Ectodermal cell (in vitro differentiated cells): Measurements from ENCODE around the gene WDR27.
"Not testable (repeated sequence)": the region's sequence is repeated elsewhere in the genome, so short reads cannot be mapped to it uniquely, and the experiment has no call there.

Source experiments
- H3K27ac ChIP-seq: 2 replicates; pipeline ENCODE4 v1.7.0; 2013; ENCODE audit warnings: mild to moderate bottlenecking, low read depth, low read length; ENCODE audit not compliant: insufficient read depth, poor library complexity, severe bottlenecking
- H3K27me3 ChIP-seq: 2 replicates; pipeline ENCODE4 v1.7.0; 2013; ENCODE audit warnings: mild to moderate bottlenecking, low read length; ENCODE audit not compliant: insufficient read depth, control insufficient read depth, poor library complexity, severe bottlenecking
- H3K36me3 ChIP-seq: one replicate; pipeline ENCODE4 v1.7.0; 2013; ENCODE audit warnings: low read length; ENCODE audit not compliant: control insufficient read depth, insufficient read depth
- H3K4me1 ChIP-seq: one replicate; pipeline ENCODE4 v1.7.0; 2013; ENCODE audit warnings: low read length; ENCODE audit not compliant: control insufficient read depth, insufficient read depth
- H3K4me3 ChIP-seq: 2 replicates; pipeline ENCODE4 v1.7.0; 2013; ENCODE audit warnings: low read depth, low read length, control low read depth; ENCODE audit not compliant: insufficient read depth
- H3K9me3 ChIP-seq: 2 replicates; pipeline ENCODE4 v1.7.0; 2013; ENCODE audit warnings: mild to moderate bottlenecking, low read length, moderate library complexity; ENCODE audit not compliant: control insufficient read depth
- WGBS, 2 experiments: methylation state at CpG; one replicate each; pipeline ENCODE4 v1.1.7; 2013; ENCODE audit warnings: missing lambda C conversion rate in 2 of 2; 5-methylcytosine and 5-hydroxymethylcytosine counted together

WDR27 gene

DNA sequence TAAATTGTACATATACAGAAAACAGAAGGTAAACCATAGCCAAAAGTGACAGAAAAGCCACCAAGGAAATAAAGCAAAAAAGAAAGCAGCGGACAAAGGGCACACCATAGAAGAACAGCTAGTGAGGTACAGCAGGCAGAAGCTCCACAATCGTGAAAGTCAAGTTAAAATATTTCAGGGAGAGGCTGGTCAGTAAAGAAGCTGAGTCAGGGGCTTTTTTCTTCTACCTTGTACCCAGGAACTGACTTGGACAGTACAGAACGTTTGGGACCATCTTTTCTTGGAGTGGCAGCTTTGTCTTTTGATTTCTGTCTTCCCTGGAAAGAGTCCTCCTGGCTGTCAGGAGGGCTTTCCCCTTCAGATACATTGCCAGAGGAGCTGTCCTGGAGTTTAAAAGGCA is 8.2 kb upstream of the WDR27 start:
- Histone ChIP-seq H3K36me3 (peaks cover 20% of the 10 kb centered on the region), H3K4me1 (no peaks in the 10 kb centered on the region), H3K27me3 (no peaks in the 10 kb centered on the region), H3K27ac (no peak overlapping the region), H3K9me3 (no peaks in the 10 kb centered on the region), H3K4me3 (no peak overlapping the region)
- 89 to 96% methylated on average over 3 of the region's 3 CpGs for WGBS, 2 experiments

- Histone ChIP-seq H3K27ac (no peak overlapping the region), H3K4me1 (no peaks in the 10 kb centered on the region), H3K27me3 (no peaks in the 10 kb centered on the region), H3K4me3 (no peak overlapping the region), H3K36me3 (peaks cover 15% of the 10 kb centered on the region), H3K9me3 (no peaks in the 10 kb centered on the region)
Observed at GRCh38 chr6:169709293-169709692, 7.5 kb upstream of the WDR27 start.

- 97 to 98% methylated on average over 2 of the region's 2 CpGs for WGBS, 2 experiments
- peaks cover 15% of the 10 kb centered on the region for H3K36me3 ChIP-seq
Observed at GRCh38 chr6:169707772-169708171, 5.9 kb upstream of the WDR27 start.

GRCh38 chr6:169702840-169703246 is 1.0 kb upstream of the WDR27 start:
- WGBS, 2 experiments, result 3 to 5% methylated on average over 22 of the region's 22 CpGs
- Histone ChIP-seq H3K36me3 (peaks cover 7% of the 10 kb centered on the region), H3K27me3 (no peaks in the 10 kb centered on the region), H3K27ac (peak overlapping the region; percentile 78), H3K4me1 (peaks cover 10% of the 10 kb centered on the region), H3K4me3 (peak overlapping the region; percentile 88), H3K9me3 (no peaks in the 10 kb centered on the region)

More at GRCh38 chr6:169707772-169708171, 5.9 kb upstream of the WDR27 start:
- Histone ChIP-seq H3K4me1 (peaks cover 10% of the 10 kb centered on the region), H3K27ac (no peak overlapping the region), H3K4me3 (no peak overlapping the region), H3K9me3 (no peaks in the 10 kb centered on the region), H3K27me3 (no peaks in the 10 kb centered on the region)

GRCh38 chr6:169701311-169701953 is 397 bp downstream of the WDR27 start:
- Histone ChIP-seq H3K27me3 (no peaks in the 10 kb centered on the region), H3K4me1 (peaks cover 10% of the 10 kb centered on the region), H3K4me3 (peak overlapping the region; percentile 88), H3K27ac (no peak overlapping the region), H3K36me3 (peaks cover 7% of the 10 kb centered on the region), H3K9me3 (no peaks in the 10 kb centered on the region)
- WGBS, 2 experiments, result 0% methylated on average over 54 of the region's 54 CpGs

- Histone ChIP-seq H3K9me3 (no peaks in the 10 kb centered on the region), H3K27me3 (no peaks in the 10 kb centered on the region), H3K27ac (no peak overlapping the region), H3K4me3 (no peak overlapping the region), H3K36me3 (peaks cover 9% of the 10 kb centered on the region), H3K4me1 (peaks cover 10% of the 10 kb centered on the region)
- WGBS, 2 experiments, result 74 to 75% methylated on average over 5 of the region's 5 CpGs
Observed at GRCh38 chr6:169700296-169700695, 1.5 kb downstream of the WDR27 start.

- not testable (repeated sequence) for H3K4me3 ChIP-seq, H3K9me3 ChIP-seq, H3K4me1 ChIP-seq, H3K27me3 ChIP-seq, H3K27ac ChIP-seq
- peaks cover 11% of the 10 kb centered on the region for H3K36me3 ChIP-seq
- 82 to 83% methylated on average over 10 of the region's 10 CpGs for WGBS, 2 experiments
Observed at GRCh38 chr6:169697115-169697514, 4.7 kb downstream of the WDR27 start.

DNA sequence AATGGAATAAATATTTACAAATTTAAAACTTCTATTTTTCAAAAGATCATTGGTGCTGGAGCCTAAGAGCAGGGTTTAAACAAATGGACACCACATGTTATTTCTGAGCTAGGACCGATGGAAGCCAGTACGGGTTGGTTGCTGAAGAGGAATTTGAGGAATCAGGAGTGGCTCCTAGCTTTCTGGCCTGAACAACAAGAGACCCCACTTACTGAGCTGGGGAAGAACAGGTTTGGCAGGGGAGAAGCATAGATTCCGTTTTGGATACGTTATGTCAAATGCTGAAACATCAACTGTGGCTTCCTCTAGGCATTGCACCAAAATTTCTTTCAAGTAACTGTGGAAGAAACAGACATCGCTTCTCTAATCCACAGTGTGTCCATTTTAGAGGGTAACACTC is 6.7 kb downstream of the WDR27 start:
- Histone ChIP-seq H3K36me3 (peaks cover 11% of the 10 kb centered on the region), H3K4me1 (no peaks in the 10 kb centered on the region), H3K9me3 (no peaks in the 10 kb centered on the region), H3K4me3 (no peak overlapping the region), H3K27me3 (no peaks in the 10 kb centered on the region), H3K27ac (no peak overlapping the region)
- 94 to 95% methylated on average over 5 of the region's 5 CpGs for WGBS, 2 experiments

DNA sequence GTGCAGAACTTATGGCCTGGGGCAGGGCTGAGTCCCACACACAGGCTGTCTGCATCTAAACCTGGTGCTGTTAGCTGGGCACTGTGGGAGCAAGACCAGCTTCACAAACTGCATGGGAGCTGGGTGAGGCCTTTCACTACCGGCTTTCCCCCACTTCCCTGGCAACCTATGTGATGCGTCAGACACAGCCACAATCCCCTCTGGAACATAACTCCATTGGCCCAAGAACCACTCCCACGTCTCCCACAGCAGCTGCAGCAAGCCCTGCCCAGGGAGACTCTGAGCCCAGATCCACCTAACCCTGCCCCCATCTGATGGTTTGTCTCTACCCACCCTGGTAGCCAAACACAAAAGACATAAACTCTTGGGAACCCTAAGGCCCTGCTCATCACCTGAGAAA is 9.3 kb downstream of the WDR27 start:
- no peaks in the 10 kb centered on the region for H3K4me1 ChIP-seq
- no peaks in the 10 kb centered on the region for H3K27me3 ChIP-seq
- H3K9me3 ChIP-seq, result no peaks in the 10 kb centered on the region
- no peak overlapping the region for H3K4me3 ChIP-seq
- 88 to 90% methylated on average over 3 of the region's 3 CpGs for WGBS, 2 experiments
- no peak overlapping the region for H3K27ac ChIP-seq
- peaks cover 14% of the 10 kb centered on the region for H3K36me3 ChIP-seq

- Histone ChIP-seq H3K36me3 (peaks cover 20% of the 10 kb centered on the region), H3K27ac (no peak overlapping the region), H3K4me1 (no peaks in the 10 kb centered on the region), H3K9me3 (no peaks in the 10 kb centered on the region), H3K27me3 (no peaks in the 10 kb centered on the region), H3K4me3 (no peak overlapping the region)
- WGBS, 2 experiments, result 80 to 100% methylated on average over 1 of the region's 2 CpGs
Observed at GRCh38 chr6:169691260-169691659, 10.6 kb downstream of the WDR27 start.

- no peaks in the 10 kb centered on the region for H3K4me1 ChIP-seq
- no peaks in the 10 kb centered on the region for H3K9me3 ChIP-seq
- no peak overlapping the region for H3K27ac ChIP-seq
- no peaks in the 10 kb centered on the region for H3K27me3 ChIP-seq
- peaks cover 24% of the 10 kb centered on the region for H3K36me3 ChIP-seq
- no peak overlapping the region for H3K4me3 ChIP-seq
- WGBS, 2 experiments, result 96% methylated on average over 6 of the region's 6 CpGs
Observed at GRCh38 chr6:169689287-169689686, 12.5 kb downstream of the WDR27 start.
